ENCODE results near the gene SOD3. TPM values are rescaled to one million over a fixed set of nuclear protein-coding genes. Genes with fewer than 3 reads are reported as not detected.

SOD3 gene
- total RNA-seq, 1 experiment from 2014 or later: 0.63 TPM

DNA sequence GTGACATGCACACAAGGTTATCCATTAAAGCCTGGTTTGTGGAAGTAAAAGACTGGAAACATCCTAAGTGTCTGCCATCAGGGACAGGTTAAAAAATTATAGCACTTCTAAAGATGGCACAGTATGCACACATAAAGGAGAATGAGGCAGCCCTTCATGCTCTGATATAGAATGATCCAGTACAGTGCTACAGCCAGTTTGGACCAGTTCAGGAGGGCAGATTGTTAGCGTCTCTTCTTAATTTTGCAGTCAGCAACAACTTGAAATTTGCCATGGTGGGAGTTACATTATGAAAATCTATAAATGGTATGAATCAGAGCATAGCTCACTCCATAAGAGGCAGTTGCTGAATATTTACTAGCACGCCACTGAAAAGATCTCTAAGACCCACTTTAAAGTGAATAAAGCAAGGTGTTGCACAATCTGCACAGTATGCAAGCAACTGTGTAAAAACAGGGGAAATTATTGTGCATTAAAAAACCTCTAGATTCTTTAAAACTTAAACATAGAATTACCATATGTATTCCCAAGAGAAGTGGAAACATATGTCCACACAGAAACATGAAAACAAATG, 20.3 kb upstream of the SOD3 start:
- no peak for DNase-seq (ENCODE audit: low read depth)

DNA sequence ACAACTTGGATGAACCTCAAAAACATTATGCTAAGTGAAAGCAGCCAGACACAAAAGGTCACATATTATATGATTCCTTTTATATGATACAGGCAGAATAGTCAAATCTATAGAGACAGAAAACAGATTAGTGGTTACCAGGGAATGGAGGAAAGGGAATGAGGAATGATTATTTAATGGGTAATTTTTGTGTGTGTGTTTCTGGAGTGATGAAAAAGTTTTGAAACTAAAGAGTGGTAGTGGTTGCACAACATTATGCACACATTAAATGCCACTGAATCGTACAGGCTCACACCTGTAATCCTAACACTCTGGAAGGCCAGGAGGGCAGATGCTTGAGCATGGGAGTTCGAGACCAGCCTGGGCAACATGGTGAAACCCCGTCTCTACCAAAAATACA, 19.6 kb upstream of the SOD3 start:
- DNase-seq (ENCODE audit: low read depth): no peak

GRCh38 chr4:24777536-24778463, 17.6 kb upstream of the SOD3 start:
- DNase-seq (ENCODE audit: low read depth): no peak

DNA sequence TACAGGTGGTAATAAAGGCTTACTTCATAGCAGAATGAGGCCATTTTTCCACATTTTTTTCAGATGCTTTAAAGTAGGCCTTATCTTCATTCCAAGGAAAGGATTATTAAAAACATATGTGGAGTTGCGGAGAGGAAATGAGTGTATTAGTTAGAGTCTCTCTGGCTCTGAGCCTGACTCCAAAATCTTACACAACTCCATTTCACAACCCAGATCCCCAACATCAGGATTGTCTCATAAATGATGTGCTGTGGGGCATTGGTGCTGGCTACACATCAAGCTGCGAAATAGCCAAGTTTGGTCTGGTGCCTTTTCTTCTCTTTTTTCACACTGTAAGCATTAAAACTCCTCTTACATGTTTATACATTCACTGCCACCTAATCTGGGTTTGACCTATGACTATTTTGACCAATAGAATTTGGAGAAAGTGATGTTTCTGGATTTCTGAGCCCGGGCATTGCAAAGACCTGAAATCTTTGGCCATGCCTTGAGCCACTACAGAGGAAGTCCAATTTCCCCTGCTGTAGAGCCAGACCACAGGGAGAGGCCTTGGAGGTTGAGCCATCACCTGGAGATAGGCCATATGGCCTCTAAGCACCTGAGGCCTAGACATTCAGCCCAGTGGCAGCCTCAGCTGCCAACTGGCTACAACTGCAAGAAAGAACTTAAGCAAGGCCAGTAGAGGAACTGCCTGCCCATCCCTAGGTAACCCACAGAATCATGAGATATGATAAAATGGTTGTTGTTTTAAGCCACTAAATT, 16.7 kb upstream of the SOD3 start:
- peak; percentile 73 for DNase-seq (ENCODE audit: low read depth)

GRCh38 chr4:24780936-24781495, 14.4 kb upstream of the SOD3 start:
- no peak for DNase-seq (ENCODE audit: low read depth)

DNA sequence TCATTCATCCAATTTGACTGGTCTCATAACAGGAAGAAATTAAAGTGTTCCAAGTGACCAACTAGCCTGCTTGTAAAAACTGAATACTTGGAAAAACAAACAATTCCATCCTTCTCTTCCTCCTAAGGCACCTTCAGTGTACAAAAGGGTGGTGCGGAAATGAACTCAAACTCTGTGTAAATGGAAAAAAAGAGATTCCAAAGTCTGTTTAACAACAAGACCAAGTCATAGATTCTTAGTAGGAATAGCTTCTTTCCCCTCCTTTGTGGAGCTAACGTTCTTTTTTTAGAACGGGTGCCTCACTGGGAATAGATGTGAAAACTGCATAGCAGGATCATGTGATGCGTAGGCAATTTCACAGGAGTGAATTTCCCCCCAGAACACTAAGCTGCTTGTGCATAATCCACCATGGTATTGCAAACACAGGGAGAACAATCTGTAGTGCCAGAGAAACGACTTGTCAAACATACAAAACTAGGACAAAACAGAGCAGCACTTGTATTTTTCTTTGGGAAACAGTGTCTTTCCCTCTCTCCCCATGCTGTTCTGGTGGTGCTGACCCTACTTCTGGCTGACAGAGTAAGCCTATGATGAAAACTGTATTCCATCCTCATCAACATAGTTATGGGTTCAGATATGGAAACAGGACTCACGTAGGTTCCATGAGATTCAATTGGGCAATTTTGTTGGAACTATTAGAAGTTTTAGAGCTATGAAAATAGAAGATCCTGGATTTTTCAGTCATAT, 13.2 kb upstream of the SOD3 start:
- DNase-seq (ENCODE audit: low read depth): no peak

GRCh38 chr4:24783506-24783905, 11.9 kb upstream of the SOD3 start:
- DNase-seq (ENCODE audit: low read depth): no peak

DNA sequence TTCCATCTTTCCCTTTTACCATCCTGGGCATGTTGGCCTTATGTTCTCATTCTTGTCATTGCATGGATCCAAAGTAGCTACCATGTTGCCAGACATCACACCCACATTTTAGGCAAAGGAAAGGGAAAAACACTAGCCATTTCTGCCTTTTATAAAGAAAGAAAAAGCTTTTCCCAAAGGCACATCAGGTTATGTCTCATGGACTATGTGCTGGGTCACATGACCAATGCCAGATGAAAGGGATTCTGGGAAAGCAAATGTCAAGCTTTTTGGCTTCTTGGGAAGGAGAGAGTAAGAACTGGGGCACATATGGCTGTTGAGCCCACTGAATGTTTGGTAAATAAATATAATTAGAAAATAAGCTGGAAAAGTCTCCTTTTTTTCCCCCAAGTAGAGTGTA, 4.3 kb upstream of the SOD3 start:
- DNase-seq (ENCODE audit: low read depth): no peak

- DNase-seq (ENCODE audit: low read depth): no peak
Observed at GRCh38 chr4:24792552-24792951, 2.8 kb upstream of the SOD3 start.

DNA sequence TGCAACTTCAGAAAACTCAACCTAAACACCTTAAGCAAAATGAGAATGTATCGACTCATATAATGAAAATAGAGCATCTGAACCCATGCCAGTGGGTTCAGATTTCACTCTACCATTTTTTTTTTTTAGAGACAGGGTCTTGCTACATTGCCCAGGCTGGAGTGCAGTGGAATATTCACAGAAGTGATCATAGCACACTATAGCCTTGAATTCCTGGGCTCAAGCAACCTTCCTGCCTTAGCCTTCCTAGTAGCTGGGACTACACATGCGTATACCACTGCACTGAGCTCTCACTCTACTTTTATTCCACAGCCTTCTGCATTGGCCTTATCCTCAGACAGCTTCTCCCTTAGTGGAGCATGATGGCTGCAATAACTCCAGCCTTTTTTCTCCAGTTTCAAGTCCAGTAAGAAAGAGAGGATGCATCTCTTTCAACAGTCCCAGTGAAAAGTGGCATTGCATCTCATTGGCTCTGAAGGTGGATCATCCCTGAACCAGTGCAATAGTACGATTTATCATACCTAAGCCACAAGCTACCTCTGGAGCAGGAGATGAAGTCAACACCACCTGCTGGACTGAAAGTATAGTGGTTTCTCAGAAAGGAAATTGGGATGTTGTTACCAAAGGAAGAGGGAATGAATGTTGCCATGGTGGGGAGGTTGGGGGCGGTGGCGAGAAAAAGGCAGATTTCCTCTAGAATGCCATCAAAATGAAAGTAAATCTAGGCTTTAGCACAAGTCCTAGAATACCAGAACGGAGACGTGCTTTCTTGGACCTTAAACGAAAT, 2.0 kb upstream of the SOD3 start:
- no peak for DNase-seq (ENCODE audit: low read depth)

- no peak for DNase-seq (ENCODE audit: low read depth)
Observed at GRCh38 chr4:24794051-24794450, 1.3 kb upstream of the SOD3 start.

DNA sequence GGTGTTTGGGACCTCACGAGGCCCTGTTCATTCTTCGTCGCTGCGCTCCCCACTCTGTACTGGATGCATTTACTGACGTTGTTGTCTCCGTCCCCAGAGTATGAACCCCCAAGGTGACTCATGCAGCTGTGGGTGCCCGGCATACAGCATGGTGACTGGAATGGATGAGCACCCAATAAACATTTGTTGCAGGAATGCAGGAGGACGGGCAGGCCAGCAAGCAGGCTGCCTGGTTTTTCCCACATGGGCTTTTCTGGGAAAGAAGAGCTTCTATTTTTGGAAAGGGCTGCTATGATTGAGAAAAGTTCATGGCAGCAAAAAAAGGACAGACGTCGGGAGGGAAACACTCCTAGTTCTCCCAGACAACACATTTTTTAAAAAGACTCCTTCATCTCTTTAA, 893 bp upstream of the SOD3 start:
- peak; percentile 14 for DNase-seq (ENCODE audit: low read depth)

DNA sequence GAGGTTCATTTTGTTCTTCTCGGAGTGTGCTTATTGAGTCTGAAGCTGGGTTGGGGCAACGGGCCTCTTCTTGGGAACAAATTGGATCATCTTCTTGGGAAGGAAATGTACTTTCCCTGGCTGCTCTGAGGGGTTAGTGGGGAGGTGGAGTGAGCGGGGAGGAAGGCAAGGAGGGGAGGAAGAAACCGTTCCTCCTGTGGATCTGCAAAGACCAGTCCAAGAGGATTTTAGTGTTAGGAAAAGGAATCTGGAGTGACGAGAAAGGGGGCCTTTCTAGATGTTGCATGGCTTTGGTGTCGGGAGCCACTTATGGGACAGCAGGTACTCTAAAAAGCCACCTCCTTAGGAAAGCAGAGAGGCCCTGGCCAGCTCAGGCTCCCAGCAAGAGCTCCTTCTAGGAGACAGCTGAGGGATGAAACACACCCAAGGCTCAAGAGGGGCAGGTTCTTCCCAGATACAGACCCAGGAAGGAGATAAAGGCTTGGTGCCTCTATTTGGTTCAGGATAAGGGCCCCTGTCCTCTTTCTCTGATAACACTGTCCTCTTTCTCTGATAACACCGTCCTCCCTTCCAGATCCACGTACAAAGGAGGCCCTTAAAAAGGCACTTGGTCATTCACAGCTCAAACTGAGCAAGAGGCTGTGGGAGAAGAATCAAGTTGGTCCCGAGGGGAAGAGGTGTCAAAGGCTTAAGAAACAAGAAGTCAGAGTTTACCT, 451 bp downstream of the SOD3 start:
- no peak for DNase-seq (ENCODE audit: low read depth)

- no peak for DNase-seq (ENCODE audit: low read depth)
Observed at GRCh38 chr4:24796620-24797019, 1.2 kb downstream of the SOD3 start.

DNA sequence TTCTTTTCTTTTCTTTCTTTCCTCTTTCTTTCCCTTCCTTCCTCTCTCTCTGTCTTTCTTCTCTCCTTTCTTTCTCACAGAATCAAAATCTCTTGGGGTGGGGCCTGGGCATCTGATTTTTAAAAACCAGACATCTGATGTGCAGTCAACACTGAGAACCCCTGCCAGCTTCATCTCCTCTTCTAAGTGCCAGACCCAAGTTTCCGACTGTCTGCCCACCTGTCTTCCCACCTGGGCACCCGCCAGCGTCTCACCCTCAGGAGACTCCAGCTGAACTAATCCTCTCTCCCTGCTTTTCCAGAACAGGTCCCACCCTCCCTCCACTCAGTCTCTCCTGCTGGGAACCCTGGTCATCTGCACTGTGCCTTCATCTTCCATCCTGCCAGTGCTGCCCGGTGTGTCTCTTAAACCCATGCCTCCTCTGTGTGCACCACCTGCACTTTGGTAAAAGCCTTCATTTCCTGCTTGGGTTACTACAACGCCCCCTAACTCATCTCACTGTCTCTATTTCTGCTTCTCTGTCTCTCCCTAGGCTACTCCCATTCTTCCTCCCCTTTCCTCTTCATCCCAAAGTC, 2.8 kb downstream of the SOD3 start:
- no peak for DNase-seq (ENCODE audit: low read depth)

DNA sequence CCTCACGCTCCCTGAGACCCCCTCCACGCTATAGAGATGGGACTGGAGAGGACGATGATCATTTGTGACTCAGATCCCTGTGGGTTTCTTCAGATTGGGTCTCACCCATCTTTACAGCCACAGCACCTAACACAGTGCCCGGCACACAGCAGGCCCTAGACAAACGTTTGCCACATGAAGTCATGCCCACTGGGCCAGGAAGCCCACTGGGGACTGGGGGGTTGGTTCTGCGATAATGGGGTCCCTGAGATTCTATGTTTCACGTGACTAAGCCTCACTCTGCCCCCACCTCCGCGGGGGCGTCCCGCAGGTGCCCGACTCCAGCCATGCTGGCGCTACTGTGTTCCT, 3.8 kb downstream of the SOD3 start:
- DNase-seq (ENCODE audit: low read depth): no peak

- no peak for DNase-seq (ENCODE audit: low read depth)
Observed at GRCh38 chr4:24799544-24800324, 4.4 kb downstream of the SOD3 start.

DNA sequence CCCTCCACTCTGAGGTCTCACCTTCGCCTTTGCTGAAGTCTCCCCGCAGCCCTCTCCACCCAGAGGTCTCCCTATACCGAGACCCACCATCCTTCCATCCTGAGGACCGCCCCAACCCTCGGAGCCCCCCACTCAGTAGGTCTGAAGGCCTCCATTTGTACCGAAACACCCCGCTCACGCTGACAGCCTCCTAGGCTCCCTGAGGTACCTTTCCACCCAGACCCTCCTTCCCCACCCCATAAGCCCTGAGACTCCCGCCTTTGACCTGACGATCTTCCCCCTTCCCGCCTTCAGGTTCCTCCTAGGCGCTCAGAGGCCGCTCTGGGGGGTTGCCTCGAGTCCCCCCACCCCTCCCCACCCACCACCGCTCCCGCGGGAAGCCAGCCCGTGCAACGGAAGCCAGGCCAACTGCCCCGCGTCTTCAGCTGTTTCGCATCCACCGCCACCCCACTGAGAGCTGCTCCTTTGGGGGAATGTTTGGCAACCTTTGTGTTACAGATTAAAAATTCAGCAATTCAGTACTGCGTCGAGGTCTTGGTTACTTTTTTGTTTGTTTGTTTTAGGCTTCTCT, 5.0 kb downstream of the SOD3 start:
- no peak for DNase-seq (ENCODE audit: low read depth)
